DMS79 treated with DMSO at 0.1 percent for 48 hours (cell line): ENCODE results near the gene HS3ST2.
A peak's percentile ranks its signal among the peaks of the same experiment; 100 is the strongest.
"Not testable (repeated sequence)": the region's sequence is repeated elsewhere in the genome, so short reads cannot be mapped to it uniquely, and the experiment has no call there.

Experiments used
- DNase-seq: peaks from one replicate; lab custom pipeline; 2025; lab: John Stamatoyannopoulos, UW

The HS3ST2 gene

DNA sequence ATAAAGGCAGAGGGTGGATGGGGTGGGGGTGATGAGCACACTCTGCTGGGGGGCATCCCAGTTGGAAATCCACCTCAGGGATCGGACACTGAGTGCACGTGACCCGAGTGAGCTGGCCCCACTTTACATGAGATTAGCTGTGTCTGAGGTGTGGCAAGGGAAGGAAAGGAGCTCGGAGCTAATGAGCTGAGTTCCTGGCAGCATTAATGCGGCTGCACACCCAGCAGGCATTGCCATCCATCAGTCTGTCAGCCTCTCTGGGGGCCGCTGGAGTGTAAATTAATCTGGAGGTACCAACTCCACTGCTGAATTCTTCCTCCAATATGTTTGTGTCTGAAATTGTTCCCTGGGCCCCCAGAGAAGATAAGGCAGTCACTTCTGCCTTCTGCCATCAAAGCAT is 65.5 kb downstream of the HS3ST2 start:
- DNase-seq: no peak

DNA sequence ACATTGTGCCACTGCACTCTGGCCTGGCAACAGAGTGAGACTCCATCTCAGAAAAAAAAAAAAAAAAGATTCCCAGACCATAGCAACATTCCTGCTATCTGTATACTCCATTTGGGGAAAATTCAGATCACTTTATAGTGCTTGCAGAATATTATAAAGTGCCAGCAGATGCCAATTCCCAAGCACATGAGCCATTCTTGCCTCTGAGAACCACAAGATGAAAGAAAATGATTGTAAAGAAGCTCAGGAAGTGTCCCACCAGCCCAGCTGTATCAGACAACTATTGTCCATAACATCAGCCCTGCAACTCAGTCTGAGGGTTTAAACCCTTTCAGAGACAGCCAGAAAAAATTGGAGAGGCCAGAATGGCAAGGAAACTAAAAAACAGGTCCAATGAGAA is 69.0 kb downstream of the HS3ST2 start:
- no peak for DNase-seq

DNA sequence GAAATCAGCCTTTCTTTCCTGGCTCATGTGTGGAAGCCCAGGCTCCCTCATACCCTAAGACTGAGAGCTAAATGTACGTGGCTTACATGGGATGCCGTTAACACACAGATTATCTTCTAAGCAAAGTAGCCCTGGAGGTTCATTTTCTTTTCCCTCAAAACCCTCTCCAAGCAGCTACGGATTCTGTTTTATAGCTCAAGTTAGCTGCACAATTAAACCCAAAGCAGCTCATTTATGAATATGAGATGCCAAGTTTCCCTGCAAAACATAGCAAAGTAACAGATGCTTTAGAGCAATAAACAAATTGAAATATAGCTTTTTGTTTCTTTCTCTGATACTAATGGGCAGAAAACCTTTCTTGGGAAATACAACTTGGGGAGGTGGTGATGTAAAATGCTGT is 72.0 kb downstream of the HS3ST2 start:
- DNase-seq: no peak

DNA sequence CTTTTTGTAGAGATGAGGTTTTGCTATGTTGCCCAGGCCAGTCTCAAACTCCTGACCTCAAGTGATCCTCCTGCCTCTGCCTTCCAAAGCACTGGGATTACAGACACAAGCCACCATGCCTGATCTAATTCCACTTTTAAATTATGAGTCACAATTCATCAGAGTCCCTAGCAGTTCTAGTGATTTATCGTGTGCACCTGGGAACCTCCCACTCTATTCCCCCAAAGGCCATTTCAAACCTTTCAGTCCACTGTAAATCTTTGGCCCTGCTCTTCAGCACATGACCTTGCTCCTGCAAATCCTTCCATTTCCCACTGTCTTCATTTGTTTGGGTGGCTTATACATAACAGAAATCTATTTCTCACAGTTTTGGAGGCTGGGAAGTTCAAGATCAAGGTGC is 73.0 kb downstream of the HS3ST2 start:
- no peak for DNase-seq

DNA sequence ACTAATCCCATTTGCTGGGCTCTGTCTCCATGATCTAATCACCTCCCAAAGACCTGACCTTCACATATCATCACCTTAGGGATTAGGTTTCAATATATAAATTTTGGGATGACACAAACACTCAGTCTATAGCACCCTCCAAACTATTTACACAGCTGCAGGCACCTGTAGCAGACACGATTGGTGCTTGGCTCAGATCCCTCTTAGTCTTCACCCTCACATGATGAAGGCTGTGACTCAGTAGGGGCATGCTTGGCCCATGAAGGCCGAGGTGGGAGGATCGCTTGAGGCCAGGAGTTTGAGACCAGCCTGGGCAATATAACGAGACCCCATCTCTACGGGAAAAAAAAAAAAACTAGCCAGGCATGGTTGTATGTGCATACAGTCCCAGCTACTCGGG is 73.5 kb downstream of the HS3ST2 start:
- DNase-seq: no peak

DNA sequence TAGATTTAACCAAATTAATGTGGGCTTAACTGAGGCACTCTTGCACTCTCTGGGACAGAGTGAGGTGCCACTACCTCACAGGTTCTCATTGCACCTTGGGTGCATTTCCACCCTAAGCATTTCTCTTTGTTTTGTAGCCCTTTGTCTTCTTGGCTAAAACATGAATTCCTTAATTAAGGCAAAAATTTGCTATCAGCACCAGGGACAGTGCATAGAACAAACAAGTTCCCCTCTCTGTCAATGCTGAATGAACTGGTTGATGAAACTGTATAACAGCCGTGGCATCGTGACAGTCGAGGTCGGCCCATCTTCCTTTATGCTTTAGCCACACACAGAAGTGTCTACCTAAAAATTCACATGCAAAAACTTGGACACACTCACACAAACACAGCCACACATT is 74.8 kb downstream of the HS3ST2 start:
- no peak for DNase-seq

DNA sequence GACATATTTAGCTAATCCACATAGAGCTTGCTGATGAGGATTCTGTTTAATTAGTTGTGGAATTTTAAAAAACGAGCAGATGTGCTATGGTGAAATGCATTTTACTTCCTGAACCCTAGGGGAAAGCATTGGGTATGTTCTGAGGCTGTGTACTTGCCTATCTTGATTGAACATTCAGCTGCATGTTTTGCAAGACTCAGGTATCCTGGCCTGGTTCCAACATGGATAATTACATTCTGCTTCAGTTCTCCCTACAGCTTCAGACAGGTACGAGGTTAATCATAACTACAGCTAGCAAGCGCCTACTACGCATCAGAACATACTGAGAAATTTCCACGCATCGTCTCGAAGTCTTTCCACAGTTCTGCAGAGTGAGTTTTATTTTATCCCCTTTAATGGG is 77.0 kb downstream of the HS3ST2 start:
- peak; percentile 13 for DNase-seq

DNA sequence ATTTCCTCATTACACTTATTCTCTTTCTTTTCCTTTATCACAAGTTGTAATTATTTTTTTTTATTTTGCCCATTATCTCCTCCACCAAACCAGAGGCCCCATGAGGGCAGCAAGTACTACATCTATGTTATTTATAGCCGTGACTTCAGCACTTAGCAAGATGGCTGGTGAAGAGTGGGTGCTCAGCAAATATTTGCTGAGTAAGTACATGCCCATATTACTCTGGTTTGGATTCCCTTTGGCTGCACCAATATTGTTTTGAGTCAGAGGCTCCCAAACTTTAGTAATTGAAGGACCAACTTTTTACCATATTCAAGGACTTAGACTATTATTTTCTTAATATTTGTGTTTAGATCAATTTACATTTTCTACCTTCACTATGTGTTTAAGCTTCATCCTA is 83.2 kb downstream of the HS3ST2 start:
- no peak for DNase-seq

DNA sequence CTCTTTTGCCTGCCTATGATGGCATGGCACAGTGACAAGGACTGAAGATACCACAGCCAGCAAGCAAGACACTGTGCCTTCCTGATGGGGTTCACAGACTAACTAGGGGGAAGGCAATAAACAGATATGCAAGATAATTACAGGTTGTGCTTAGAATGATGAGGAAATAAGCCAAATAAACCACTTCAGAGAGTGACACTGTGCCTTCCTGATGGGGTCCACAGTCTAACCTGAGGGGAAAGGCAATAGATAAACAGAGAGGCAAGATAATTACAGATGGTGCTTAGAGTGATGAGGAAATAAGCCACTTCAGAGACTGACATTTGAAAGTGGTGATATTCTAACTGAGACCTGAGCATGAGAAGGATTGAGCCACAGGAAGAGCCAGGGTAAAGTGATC is 84.2 kb downstream of the HS3ST2 start:
- DNase-seq: no peak

DNA sequence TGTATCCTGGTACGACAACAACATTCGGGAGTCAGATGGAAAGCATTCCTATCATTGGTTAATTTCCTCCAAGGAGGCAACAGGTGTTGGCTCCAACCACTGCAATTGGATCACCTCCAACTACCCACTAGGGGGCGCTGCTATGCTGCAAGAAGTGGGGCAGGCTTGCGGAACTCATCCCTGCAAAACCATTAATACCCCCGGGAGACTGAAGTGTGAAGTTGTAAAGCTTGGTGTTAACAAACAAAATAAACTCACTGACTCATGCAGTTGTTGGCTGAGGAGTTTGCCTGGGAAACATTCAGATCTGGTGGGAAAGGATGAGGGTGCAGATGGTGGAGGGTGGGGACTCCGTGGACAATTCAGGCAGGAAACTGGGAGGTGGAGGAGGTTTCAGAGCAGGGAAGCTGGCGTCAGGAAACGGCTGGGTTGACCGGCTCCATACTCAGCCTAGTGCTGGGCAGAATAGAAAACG is 84.9 kb downstream of the HS3ST2 start:
- peak; percentile 45 for DNase-seq

DNA sequence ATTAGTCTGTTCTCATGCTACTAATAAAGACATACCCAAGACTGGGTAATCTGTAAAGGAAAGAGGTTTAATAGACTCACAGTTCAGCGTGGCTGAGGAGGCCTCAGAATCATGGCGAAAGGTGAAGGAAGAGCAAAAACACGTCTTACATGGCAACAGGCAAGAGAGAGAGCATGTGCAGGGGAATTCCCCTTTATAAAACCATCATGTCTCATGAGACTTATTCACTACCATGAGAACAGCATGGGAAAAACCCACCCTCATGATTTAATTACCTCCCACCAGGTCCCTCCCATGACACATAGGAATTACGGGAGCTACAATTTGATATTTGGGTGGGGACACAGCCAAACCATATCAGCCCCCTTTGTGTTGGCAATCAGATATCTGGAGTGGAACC is 85.6 kb downstream of the HS3ST2 start:
- not testable (repeated sequence) for DNase-seq

DNA sequence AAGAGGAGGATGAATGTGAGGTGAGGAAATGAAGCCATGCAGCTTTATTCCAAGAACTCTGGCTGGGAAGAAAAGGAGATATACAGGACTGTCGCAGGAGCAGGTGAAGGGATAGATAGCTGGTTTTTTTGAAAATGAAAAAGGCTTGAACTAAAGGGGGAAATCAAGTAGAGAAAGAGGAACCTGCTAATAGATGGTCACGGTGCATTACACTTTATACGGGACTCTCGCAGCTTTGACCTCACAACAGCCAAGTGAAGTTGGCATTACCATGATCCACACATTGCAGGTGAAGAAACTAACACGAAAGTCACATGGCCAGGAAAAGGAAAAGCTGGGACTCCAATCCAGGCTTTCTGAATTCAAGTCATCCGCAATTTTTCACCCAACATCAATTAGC is 86.9 kb downstream of the HS3ST2 start:
- no peak for DNase-seq

DNA sequence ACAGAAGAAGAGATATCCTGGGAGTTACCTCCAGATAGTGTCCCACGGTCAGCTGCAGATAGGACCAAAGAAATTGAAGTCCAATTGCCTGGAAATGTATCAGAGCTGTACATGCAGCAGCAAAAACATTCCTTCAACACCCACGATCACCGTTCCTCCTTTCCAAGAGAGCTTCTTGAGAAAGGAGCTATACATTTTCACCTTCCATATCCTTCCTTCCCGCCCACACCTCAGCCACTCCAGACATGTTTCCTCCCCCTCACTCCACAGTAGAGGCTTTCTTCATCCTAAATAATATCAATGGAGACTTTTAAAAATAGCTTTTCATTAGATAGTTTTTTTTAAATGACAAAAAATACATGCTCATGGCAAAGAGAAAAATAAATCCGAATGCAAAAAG is 87.6 kb downstream of the HS3ST2 start:
- no peak for DNase-seq

DNA sequence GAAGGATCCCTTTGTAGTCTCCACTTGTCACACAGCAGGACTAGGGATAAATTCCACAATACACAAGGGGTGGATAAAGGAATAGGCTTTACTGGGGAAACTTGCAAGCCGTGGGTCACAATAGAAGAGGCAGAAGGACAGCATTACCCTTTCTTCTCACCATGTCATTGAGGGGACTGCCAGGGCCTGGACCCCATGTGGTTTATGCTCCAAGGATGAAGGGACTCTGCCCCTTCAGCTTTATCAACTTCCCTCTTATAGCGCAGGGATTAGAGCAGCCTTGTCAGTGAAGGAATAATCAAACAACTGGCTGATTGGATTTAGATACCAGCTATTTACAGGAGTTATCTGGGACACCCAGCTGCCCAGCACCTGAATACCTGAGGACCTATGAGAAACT is 89.8 kb downstream of the HS3ST2 start:
- DNase-seq: no peak

DNA sequence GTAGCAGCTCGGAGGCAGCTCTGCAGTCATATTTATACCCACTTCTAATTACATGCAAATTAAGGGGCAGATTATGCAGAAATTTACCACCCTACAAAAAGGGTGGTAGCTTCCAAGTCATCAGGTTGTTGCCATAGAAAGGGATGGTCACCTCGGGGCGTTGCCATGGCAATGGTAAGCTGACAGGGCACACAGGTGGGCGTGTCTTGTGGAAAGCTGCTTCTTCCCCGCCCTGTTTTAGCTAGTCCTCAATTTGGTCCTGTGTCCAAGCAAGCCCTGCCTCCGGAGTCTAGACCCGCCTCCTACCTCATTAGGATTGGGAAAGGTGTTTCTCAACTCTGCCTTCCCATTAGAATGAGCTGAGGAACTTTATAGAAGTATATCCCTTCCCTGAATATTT is 98.7 kb downstream of the HS3ST2 start:
- DNase-seq: no peak

DNA sequence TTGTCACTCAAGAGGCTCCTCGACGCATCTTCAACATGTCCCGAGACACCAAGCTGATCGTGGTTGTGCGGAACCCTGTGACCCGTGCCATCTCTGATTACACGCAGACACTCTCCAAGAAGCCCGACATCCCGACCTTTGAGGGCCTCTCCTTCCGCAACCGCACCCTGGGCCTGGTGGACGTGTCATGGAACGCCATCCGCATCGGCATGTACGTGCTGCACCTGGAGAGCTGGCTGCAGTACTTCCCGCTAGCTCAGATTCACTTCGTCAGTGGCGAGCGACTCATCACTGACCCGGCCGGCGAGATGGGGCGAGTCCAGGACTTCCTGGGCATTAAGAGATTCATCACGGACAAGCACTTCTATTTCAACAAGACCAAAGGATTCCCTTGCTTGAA is 101.0 kb downstream of the HS3ST2 start:
- no peak for DNase-seq

DNA sequence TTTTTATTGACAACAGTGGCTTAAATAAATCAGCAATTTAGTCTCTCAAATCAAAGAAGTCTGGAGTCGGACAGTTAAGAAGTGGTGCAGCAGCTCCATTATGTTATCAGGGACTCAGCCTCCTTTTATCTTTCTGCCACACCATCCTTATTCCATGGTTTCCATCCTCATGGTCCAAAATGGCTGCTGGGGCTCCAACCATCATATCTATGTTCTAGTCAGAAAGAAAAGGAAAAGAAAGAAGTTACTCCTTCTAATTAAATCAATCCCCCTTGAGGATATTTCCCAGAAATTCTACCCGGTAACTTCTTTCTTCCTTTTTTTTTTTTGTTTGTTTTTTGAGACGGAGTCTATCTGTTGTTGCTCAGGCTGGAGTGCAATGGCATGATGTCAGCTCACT is 109.5 kb downstream of the HS3ST2 start:
- no peak for DNase-seq

DNA sequence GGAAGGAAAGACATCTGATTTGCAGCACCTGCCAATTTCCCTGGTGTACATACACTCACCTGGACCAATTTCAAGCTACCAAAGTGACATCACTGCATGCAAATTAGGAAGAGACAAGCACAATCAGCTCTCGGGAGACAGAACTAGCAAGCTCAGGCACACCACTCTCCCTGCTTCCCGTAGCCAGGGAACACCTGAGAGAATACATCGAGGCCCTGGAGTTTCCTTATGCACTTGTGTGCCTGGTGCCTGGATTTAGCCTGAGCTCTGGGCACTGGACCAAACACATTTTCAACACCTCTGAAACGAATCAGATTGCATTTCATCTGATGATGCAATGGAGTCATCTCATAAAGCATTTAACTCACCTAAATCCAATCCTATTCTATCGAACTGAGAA is 110.5 kb downstream of the HS3ST2 start:
- DNase-seq: peak; percentile 23

DNA sequence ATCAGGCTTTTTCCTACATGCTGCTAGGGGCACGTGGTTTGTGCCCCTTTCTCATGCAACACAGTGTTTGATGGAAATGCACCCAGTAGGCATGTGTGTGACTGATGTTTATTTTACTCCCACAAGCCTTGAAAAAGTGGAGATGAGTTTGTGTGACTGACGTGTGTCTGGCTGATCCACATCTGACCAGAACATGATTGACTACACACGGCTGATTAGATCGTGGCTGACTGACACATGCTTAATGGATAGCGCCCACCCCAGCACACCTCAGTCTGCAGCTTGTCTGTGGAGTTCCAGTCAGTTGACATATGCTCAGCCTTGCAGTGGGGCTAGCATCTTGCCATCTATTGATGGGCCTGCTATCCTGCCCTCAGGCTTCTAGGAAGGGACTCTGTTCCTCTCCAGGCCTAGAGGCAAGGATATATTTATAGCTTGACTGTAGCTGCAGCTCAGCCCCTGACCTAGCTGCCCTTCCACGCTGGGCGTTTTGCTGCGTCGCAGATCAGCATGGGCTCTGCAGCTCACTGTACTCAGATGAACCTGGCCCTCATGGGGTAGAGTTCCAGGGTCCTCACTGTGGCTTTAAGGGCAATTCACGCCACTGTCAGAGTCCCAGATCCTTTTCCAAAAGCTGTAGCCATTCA is 112.3 kb downstream of the HS3ST2 start:
- no peak for DNase-seq

DNA sequence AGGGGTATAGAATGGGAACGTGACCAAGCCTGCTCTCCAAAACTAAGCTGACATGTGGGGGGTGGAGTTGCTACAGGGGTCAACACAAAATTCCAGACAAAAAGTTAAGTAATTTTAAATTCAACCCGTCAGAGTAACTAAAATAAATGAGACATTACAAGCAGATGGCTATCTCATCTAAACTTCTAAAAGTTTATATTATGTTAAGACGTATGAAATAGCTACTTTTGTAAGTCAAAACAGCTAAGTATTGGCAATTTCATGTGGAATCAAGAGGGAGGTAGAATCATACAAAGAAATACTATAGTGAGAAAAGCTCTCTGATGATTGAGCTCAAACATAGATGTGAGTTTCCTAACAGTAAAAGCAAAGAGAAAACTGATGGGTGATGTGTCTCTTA is 113.3 kb downstream of the HS3ST2 start:
- no peak for DNase-seq

DNA sequence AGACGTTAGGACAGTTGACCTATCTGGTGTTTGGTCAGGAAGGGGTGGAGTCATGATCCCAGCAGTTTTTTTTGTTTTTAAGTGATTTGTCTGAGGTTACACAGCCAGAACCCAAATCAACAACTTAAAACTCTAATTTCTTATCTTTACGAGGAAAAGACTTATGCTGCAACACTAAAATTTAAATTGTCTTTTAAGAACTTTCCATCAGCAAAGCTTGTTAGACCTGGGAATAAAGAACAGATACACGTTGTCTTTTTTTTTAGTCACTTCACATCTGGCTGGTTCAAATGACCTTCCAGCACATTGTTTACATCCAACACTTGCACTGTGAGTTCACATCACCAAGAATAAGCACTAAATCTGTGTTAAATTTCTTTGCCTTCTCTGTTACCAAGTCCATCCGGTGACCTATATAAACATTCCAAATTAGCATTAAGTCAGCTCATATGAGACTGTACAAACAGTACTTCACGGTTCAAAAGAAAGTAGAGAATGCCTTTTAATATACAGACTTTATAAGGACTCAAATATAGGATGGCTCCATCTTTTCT is 115.0 kb downstream of the HS3ST2 start:
- DNase-seq: no peak

DNA sequence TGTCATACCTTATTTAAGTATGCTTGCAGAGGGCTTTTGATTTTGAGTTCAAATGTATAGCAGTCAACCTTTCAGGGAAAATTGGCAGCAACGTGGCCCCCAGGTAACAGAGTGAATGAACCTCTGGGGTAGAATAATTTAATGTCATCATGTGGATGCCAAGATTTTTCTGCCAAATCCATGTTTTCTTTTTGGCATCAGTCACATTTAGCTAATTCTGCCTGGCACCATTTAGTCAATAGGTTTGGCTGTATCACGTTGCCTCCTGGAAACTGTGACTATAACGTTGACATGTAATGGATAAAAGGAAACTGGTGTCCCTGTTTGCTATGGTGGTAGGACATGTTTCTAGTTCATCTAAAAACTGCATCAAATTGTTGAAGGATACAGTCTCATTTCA is 115.5 kb downstream of the HS3ST2 start:
- no peak for DNase-seq

DNA sequence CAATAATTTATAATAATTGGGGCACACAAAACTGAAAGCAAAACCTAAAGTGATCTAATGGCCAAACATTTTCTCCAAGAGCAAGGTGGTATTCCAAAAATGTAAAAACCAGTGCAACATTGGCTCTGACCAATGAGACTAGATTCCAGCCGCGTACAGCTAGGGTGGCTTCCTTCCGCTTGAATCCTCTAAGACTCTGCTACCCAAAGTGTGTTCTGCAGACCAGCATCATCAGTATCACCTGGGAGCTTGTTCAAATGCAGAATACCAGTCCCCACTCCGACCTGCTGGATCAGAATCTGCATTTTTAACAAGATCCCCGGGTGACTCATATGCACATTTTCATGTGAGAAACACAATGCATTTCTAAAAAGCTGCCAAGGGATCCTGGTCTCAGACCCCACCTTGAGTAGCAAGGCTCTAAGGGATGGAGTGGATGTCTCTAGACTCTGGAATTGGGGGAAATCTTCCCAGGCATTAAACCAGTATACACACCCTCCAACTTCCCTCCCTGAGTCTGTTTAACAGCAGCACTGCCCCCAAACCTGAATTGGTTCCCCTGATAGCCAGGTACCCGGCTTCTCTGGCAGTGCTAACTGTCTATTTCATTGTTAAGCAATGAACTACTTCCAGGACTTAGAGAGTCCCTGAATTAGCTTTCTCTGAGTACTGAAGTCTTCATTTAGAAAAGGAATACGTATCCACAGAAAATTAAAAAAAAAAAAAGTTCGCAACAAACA is 118.2 kb downstream of the HS3ST2 start:
- DNase-seq: no peak

DNA sequence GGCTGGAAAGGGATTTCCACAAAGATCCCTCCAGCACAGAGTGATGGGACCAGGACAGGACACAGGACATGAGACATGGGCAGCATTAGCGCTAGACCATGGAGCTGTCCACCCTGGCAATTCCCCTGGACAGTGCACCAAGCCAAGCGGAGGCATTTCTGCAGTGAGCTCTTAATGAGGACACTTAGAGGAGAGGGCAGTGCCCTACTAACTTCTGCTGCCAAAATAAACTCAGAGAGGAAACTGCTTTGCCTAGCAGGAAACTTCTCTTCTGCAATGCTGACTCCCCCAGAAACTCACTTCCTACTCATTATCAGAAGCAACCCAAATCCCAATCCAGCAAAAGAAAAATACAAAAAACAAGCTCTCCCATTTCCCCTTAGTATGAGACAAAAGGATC is 119.2 kb downstream of the HS3ST2 start:
- no peak for DNase-seq
